ENCODE data around the gene SLC12A2. TPM values are rescaled to one million over a fixed set of nuclear protein-coding genes. Genes with fewer than 3 reads are reported as not detected.

SLC12A2 gene
- total and polyA plus RNA-seq, 2 experiments from 2014 or later = 7.3 to 14.6 TPM

GRCh38 chr5:128105203-128105602, 21.6 kb downstream of the SLC12A2 start:
- Histone ChIP-seq H3K27me3 (no peaks in the 10 kb centered on the region), H3K4me1 (ENCODE audit: low read depth) (peaks cover 9% of the 10 kb centered on the region), H3K4me3 (no peak overlapping the region), H3K27ac (no peak overlapping the region), H3K36me3 (no peaks in the 10 kb centered on the region), H3K9me3 (ENCODE audit: low read depth) (no peaks in the 10 kb centered on the region)
- DNase-seq (ENCODE audit: low read depth in 1 of 2, low spot score in 1 of 2) = no peak
- TF ChIP-seq CTCF (IDR thresholded peaks at IDR 0.05; ENCODE audit: low read depth, low read length) = no peak

- H3K4me3 ChIP-seq = no peak overlapping the region
- no peak for TF ChIP-seq CTCF (IDR thresholded peaks at IDR 0.05; ENCODE audit: low read depth, low read length)
These were observed 25.6 kb downstream of the SLC12A2 start for GRCh38 chr5:128109138-128109537.

GRCh38 chr5:128109766-128110165, 26.2 kb downstream of the SLC12A2 start:
- Histone ChIP-seq H3K4me3 (no peak overlapping the region), H3K36me3 (peaks cover 2% of the 10 kb centered on the region), H3K4me1 (ENCODE audit: low read depth) (no peaks in the 10 kb centered on the region), H3K27me3 (no peaks in the 10 kb centered on the region), H3K9me3 (ENCODE audit: low read depth) (no peaks in the 10 kb centered on the region), H3K27ac (no peak overlapping the region)
- DNase-seq (ENCODE audit: low read depth in 1 of 2, low spot score in 1 of 2) = no peak
- no peak for TF ChIP-seq CTCF (IDR thresholded peaks at IDR 0.05; ENCODE audit: low read depth, low read length)

More at GRCh38 chr5:128109138-128109537, 25.6 kb downstream of the SLC12A2 start:
- no peak for DNase-seq (ENCODE audit: low read depth in 1 of 2, low spot score in 1 of 2)
- Histone ChIP-seq H3K27ac (no peak overlapping the region), H3K27me3 (no peaks in the 10 kb centered on the region), H3K36me3 (no peaks in the 10 kb centered on the region), H3K9me3 (ENCODE audit: low read depth) (no peaks in the 10 kb centered on the region), H3K4me1 (ENCODE audit: low read depth) (no peaks in the 10 kb centered on the region)

- H3K4me1 ChIP-seq (ENCODE audit: low read depth) = no peaks in the 10 kb centered on the region
- no peak overlapping the region for H3K4me3 ChIP-seq
- peaks cover 11% of the 10 kb centered on the region for H3K36me3 ChIP-seq
- DNase-seq (ENCODE audit: low read depth in 1 of 2, low spot score in 1 of 2) = peak in 1 of 2 donors; percentile 24
- H3K9me3 ChIP-seq (ENCODE audit: low read depth) = no peaks in the 10 kb centered on the region
- no peak for TF ChIP-seq CTCF (IDR thresholded peaks at IDR 0.05; ENCODE audit: low read depth, low read length)
- no peaks in the 10 kb centered on the region for H3K27me3 ChIP-seq
- no peak overlapping the region for H3K27ac ChIP-seq
These were observed 28.4 kb downstream of the SLC12A2 start for GRCh38 chr5:128111818-128112448.

- H3K4me1 ChIP-seq (ENCODE audit: low read depth) = no peaks in the 10 kb centered on the region
- DNase-seq (ENCODE audit: low read depth in 1 of 2, low spot score in 1 of 2) = no peak
- H3K4me3 ChIP-seq = no peak overlapping the region
- TF ChIP-seq CTCF (IDR thresholded peaks at IDR 0.05; ENCODE audit: low read depth, low read length) = no peak
- H3K9me3 ChIP-seq (ENCODE audit: low read depth) = no peaks in the 10 kb centered on the region
- H3K27me3 ChIP-seq = no peaks in the 10 kb centered on the region
- H3K36me3 ChIP-seq = peaks cover 11% of the 10 kb centered on the region
- H3K27ac ChIP-seq = no peak overlapping the region
These were observed 32.9 kb downstream of the SLC12A2 start for GRCh38 chr5:128116445-128116844.
